Activated naive CD8-positive, alpha-beta T cell treated with anti-CD3 and anti-CD28 coated beads for 36 hours (primary cell): ENCODE results near the gene ERBB4. TPM values are rescaled to one million over a fixed set of nuclear protein-coding genes. Genes with fewer than 3 reads are reported as not detected.

Source experiments
- DNase-seq: peaks from one replicate; pipeline ENCODE4 v3.0.0; 2021
- H3K27ac Mint-ChIP-seq: one replicate; pipeline ENCODE4 v1.8.0; 2022; ENCODE audit warnings: mild to moderate bottlenecking, moderate library complexity, mixed read lengths
- H3K27me3 Mint-ChIP-seq: one replicate; pipeline ENCODE4 v1.8.0; 2022; ENCODE audit warnings: mild to moderate bottlenecking, mixed read lengths
- H3K36me3 Mint-ChIP-seq: one replicate; pipeline ENCODE4 v1.8.0; 2021; ENCODE audit warnings: mild to moderate bottlenecking, mixed read lengths
- H3K4me1 Mint-ChIP-seq: one replicate; pipeline ENCODE4 v1.8.0; 2021; ENCODE audit warnings: mixed read lengths
- H3K4me3 Mint-ChIP-seq: one replicate; pipeline ENCODE4 v1.8.0; 2022; ENCODE audit warnings: mild to moderate bottlenecking, moderate library complexity, mixed read lengths
- H3K9me3 Mint-ChIP-seq: one replicate; pipeline ENCODE4 v1.8.0; 2022; ENCODE audit warnings: mixed read lengths
- total RNA-seq, 2 experiments: library from RNA; stranded (reverse); gene quantifications; one replicate each; pipeline ENCODE4 v1.2.3, GENCODE V29; 2021

Gene ERBB4
- total RNA-seq, 2 experiments from 2014 or later: not detected

GRCh38 chr2:212083492-212083891, 455.1 kb downstream of the ERBB4 start:
- H3K4me3 Mint-ChIP-seq: no peak overlapping the region
- H3K9me3 Mint-ChIP-seq: peaks cover 2% of the 10 kb centered on the region
- no peaks in the 10 kb centered on the region for H3K27me3 Mint-ChIP-seq
- no peak for DNase-seq
- H3K27ac Mint-ChIP-seq: no peak overlapping the region
- H3K4me1 Mint-ChIP-seq: no peaks in the 10 kb centered on the region
- H3K36me3 Mint-ChIP-seq: no peaks in the 10 kb centered on the region

- Mint-ChIP-seq H3K9me3 (no peaks in the 10 kb centered on the region), H3K4me3 (no peak overlapping the region)
These were observed 460.5 kb downstream of the ERBB4 start for GRCh38 chr2:212078103-212078502.

GRCh38 chr2:212076456-212076855, 462.1 kb downstream of the ERBB4 start:
- H3K27me3 Mint-ChIP-seq: no peaks in the 10 kb centered on the region
- no peak overlapping the region for H3K4me3 Mint-ChIP-seq
- H3K4me1 Mint-ChIP-seq: no peaks in the 10 kb centered on the region
- H3K36me3 Mint-ChIP-seq: no peaks in the 10 kb centered on the region
- H3K9me3 Mint-ChIP-seq: no peaks in the 10 kb centered on the region
- no peak for DNase-seq
- no peak overlapping the region for H3K27ac Mint-ChIP-seq

More at GRCh38 chr2:212078103-212078502, 460.5 kb downstream of the ERBB4 start:
- Mint-ChIP-seq H3K27me3 (no peaks in the 10 kb centered on the region), H3K27ac (no peak overlapping the region), H3K4me1 (no peaks in the 10 kb centered on the region), H3K36me3 (no peaks in the 10 kb centered on the region)
- no peak for DNase-seq

- Mint-ChIP-seq H3K27ac (no peak overlapping the region), H3K4me1 (no peaks in the 10 kb centered on the region), H3K9me3 (no peaks in the 10 kb centered on the region), H3K27me3 (no peaks in the 10 kb centered on the region), H3K36me3 (no peaks in the 10 kb centered on the region), H3K4me3 (no peak overlapping the region)
- no peak for DNase-seq
These were observed 465.2 kb downstream of the ERBB4 start for GRCh38 chr2:212073360-212073759.

GRCh38 chr2:212066546-212066945, 472.1 kb downstream of the ERBB4 start:
- DNase-seq: no peak
- no peaks in the 10 kb centered on the region for H3K9me3 Mint-ChIP-seq
- H3K4me3 Mint-ChIP-seq: no peak overlapping the region
- no peaks in the 10 kb centered on the region for H3K36me3 Mint-ChIP-seq
- no peak overlapping the region for H3K27ac Mint-ChIP-seq
- H3K27me3 Mint-ChIP-seq: no peaks in the 10 kb centered on the region
- no peaks in the 10 kb centered on the region for H3K4me1 Mint-ChIP-seq

- Mint-ChIP-seq H3K27ac (no peak overlapping the region), H3K4me1 (no peaks in the 10 kb centered on the region), H3K27me3 (no peaks in the 10 kb centered on the region), H3K36me3 (no peaks in the 10 kb centered on the region), H3K9me3 (peaks cover under 1% of the 10 kb centered on the region), H3K4me3 (no peak overlapping the region)
- DNase-seq: no peak
These were observed 474.3 kb downstream of the ERBB4 start for GRCh38 chr2:212064318-212064717.

GRCh38 chr2:212052412-212053159, 486.0 kb downstream of the ERBB4 start:
- Mint-ChIP-seq H3K9me3 (peaks cover 24% of the 10 kb centered on the region), H3K4me3 (no peak overlapping the region), H3K4me1 (peaks cover 5% of the 10 kb centered on the region), H3K27me3 (no peaks in the 10 kb centered on the region), H3K36me3 (no peaks in the 10 kb centered on the region), H3K27ac (no peak overlapping the region)
- DNase-seq: no peak

- Mint-ChIP-seq H3K4me1 (peaks cover 5% of the 10 kb centered on the region), H3K4me3 (no peak overlapping the region), H3K9me3 (peaks cover 16% of the 10 kb centered on the region), H3K27ac (no peak overlapping the region), H3K36me3 (no peaks in the 10 kb centered on the region), H3K27me3 (no peaks in the 10 kb centered on the region)
- DNase-seq: no peak
These were observed 487.7 kb downstream of the ERBB4 start for GRCh38 chr2:212050871-212051270.

- H3K4me3 Mint-ChIP-seq: no peak overlapping the region
- peaks cover 2% of the 10 kb centered on the region for H3K9me3 Mint-ChIP-seq
- no peak overlapping the region for H3K27ac Mint-ChIP-seq
- H3K27me3 Mint-ChIP-seq: no peaks in the 10 kb centered on the region
- DNase-seq: no peak
- no peaks in the 10 kb centered on the region for H3K36me3 Mint-ChIP-seq
- no peaks in the 10 kb centered on the region for H3K4me1 Mint-ChIP-seq
These were observed 496.0 kb downstream of the ERBB4 start for GRCh38 chr2:212042562-212042961.

- Mint-ChIP-seq H3K27me3 (no peaks in the 10 kb centered on the region), H3K4me1 (no peaks in the 10 kb centered on the region)
- no peak for DNase-seq
These were observed 501.5 kb downstream of the ERBB4 start for GRCh38 chr2:212037062-212037461.

GRCh38 chr2:212034841-212035585, 503.6 kb downstream of the ERBB4 start:
- Mint-ChIP-seq H3K4me1 (no peaks in the 10 kb centered on the region), H3K9me3 (peaks cover 2% of the 10 kb centered on the region), H3K27ac (no peak overlapping the region), H3K27me3 (no peaks in the 10 kb centered on the region), H3K4me3 (no peak overlapping the region), H3K36me3 (no peaks in the 10 kb centered on the region)
- no peak for DNase-seq

More at GRCh38 chr2:212037062-212037461, 501.5 kb downstream of the ERBB4 start:
- no peaks in the 10 kb centered on the region for H3K9me3 Mint-ChIP-seq
- H3K4me3 Mint-ChIP-seq: no peak overlapping the region
- no peaks in the 10 kb centered on the region for H3K36me3 Mint-ChIP-seq
- no peak overlapping the region for H3K27ac Mint-ChIP-seq

GRCh38 chr2:212033888-212034287, 504.7 kb downstream of the ERBB4 start:
- no peak for DNase-seq
- Mint-ChIP-seq H3K4me3 (no peak overlapping the region), H3K4me1 (no peaks in the 10 kb centered on the region), H3K27me3 (no peaks in the 10 kb centered on the region), H3K27ac (no peak overlapping the region), H3K9me3 (peaks cover 2% of the 10 kb centered on the region), H3K36me3 (no peaks in the 10 kb centered on the region)

GRCh38 chr2:212032536-212033219, 505.9 kb downstream of the ERBB4 start:
- no peaks in the 10 kb centered on the region for H3K27me3 Mint-ChIP-seq
- H3K27ac Mint-ChIP-seq: no peak overlapping the region
- peaks cover 2% of the 10 kb centered on the region for H3K9me3 Mint-ChIP-seq
- no peak overlapping the region for H3K4me3 Mint-ChIP-seq
- DNase-seq: no peak
- no peaks in the 10 kb centered on the region for H3K36me3 Mint-ChIP-seq
- H3K4me1 Mint-ChIP-seq: no peaks in the 10 kb centered on the region

- Mint-ChIP-seq H3K4me3 (no peak overlapping the region), H3K9me3 (peaks cover 2% of the 10 kb centered on the region), H3K27me3 (no peaks in the 10 kb centered on the region), H3K27ac (no peak overlapping the region), H3K4me1 (no peaks in the 10 kb centered on the region), H3K36me3 (no peaks in the 10 kb centered on the region)
- DNase-seq: no peak
These were observed 506.6 kb downstream of the ERBB4 start for GRCh38 chr2:212032032-212032431.

- peaks cover 2% of the 10 kb centered on the region for H3K9me3 Mint-ChIP-seq
- H3K4me3 Mint-ChIP-seq: no peak overlapping the region
- no peak overlapping the region for H3K27ac Mint-ChIP-seq
- DNase-seq: no peak
- H3K36me3 Mint-ChIP-seq: no peaks in the 10 kb centered on the region
- no peaks in the 10 kb centered on the region for H3K27me3 Mint-ChIP-seq
- H3K4me1 Mint-ChIP-seq: no peaks in the 10 kb centered on the region
These were observed 507.9 kb downstream of the ERBB4 start for GRCh38 chr2:212030709-212031108.
